ENCODE data around the gene SUSD2.
A peak's percentile ranks its signal among the peaks of the same experiment; 100 is the strongest.
"Not testable (repeated sequence)": the region's sequence is repeated elsewhere in the genome, so short reads cannot be mapped to it uniquely, and the experiment has no call there.

Gene SUSD2

GRCh38 chr22:24207264-24208011 is 26.2 kb downstream of the SUSD2 start:
- Histone ChIP-seq H3K27me3 (ENCODE audit: insufficient read depth, low read length) (no peaks in the 10 kb centered on the region), H2AFZ (ENCODE audit: low read length, unreplicated experiment) (no peak overlapping the region), H3K4me3 (ENCODE audit: low read depth, low read length) (peak overlapping the region; percentile 42; the same call in 1 of the 2 replicates), H3K79me2 (ENCODE audit: control insufficient read depth, insufficient read depth, low read length, unreplicated experiment) (no peaks in the 10 kb centered on the region), H3K4me1 (ENCODE audit: control insufficient read depth, insufficient read depth, low read length, unreplicated experiment) (peaks cover 38% of the 10 kb centered on the region), H3K27ac (ENCODE audit: low read depth, low read length) (peak overlapping the region; percentile 100), H3K36me3 (ENCODE audit: insufficient read depth, low read length) (no peaks in the 10 kb centered on the region)

- Histone ChIP-seq H3K36me3 (ENCODE audit: insufficient read depth, low read length) (no peaks in the 10 kb centered on the region), H3K27me3 (ENCODE audit: insufficient read depth, low read length) (no peaks in the 10 kb centered on the region), H3K79me2 (ENCODE audit: control insufficient read depth, insufficient read depth, low read length, unreplicated experiment) (no peaks in the 10 kb centered on the region), H2AFZ (ENCODE audit: low read length, unreplicated experiment) (no peak overlapping the region), H3K27ac (ENCODE audit: low read depth, low read length) (peak overlapping the region; percentile 100), H3K4me1 (ENCODE audit: control insufficient read depth, insufficient read depth, low read length, unreplicated experiment) (peaks cover 38% of the 10 kb centered on the region), H3K4me3 (ENCODE audit: low read depth, low read length) (no peak overlapping the region)
Measured at GRCh38 chr22:24208012-24208749, 26.9 kb downstream of the SUSD2 start.

- Histone ChIP-seq H3K79me2 (ENCODE audit: control insufficient read depth, insufficient read depth, low read length, unreplicated experiment) (no peaks in the 10 kb centered on the region), H3K4me3 (ENCODE audit: low read depth, low read length) (no peak overlapping the region), H2AFZ (ENCODE audit: low read length, unreplicated experiment) (no peak overlapping the region), H3K4me1 (ENCODE audit: control insufficient read depth, insufficient read depth, low read length, unreplicated experiment) (peaks cover 38% of the 10 kb centered on the region), H3K27ac (ENCODE audit: low read depth, low read length) (peak overlapping the region; percentile 100), H3K36me3 (ENCODE audit: insufficient read depth, low read length) (no peaks in the 10 kb centered on the region), H3K27me3 (ENCODE audit: insufficient read depth, low read length) (no peaks in the 10 kb centered on the region)
Measured at GRCh38 chr22:24209016-24209415, 27.7 kb downstream of the SUSD2 start.

GRCh38 chr22:24209687-24210086 is 28.4 kb downstream of the SUSD2 start:
- peak overlapping the region; percentile 100 for H3K27ac ChIP-seq (ENCODE audit: low read depth, low read length)
- peaks cover 38% of the 10 kb centered on the region for H3K4me1 ChIP-seq (ENCODE audit: control insufficient read depth, insufficient read depth, low read length, unreplicated experiment)
- no peak overlapping the region for H3K4me3 ChIP-seq (ENCODE audit: low read depth, low read length)
- H3K79me2 ChIP-seq (ENCODE audit: control insufficient read depth, insufficient read depth, low read length, unreplicated experiment) = no peaks in the 10 kb centered on the region
- H3K36me3 ChIP-seq (ENCODE audit: insufficient read depth, low read length) = no peaks in the 10 kb centered on the region
- H2AFZ ChIP-seq (ENCODE audit: low read length, unreplicated experiment) = no peak overlapping the region
- H3K27me3 ChIP-seq (ENCODE audit: insufficient read depth, low read length) = no peaks in the 10 kb centered on the region

GRCh38 chr22:24210409-24210808 is 29.1 kb downstream of the SUSD2 start:
- H3K79me2 ChIP-seq (ENCODE audit: control insufficient read depth, insufficient read depth, low read length, unreplicated experiment); H3K4me3 ChIP-seq (ENCODE audit: low read depth, low read length); H3K36me3 ChIP-seq (ENCODE audit: insufficient read depth, low read length); H3K27me3 ChIP-seq (ENCODE audit: insufficient read depth, low read length); H3K27ac ChIP-seq (ENCODE audit: low read depth, low read length); H2AFZ ChIP-seq (ENCODE audit: low read length, unreplicated experiment): not testable (repeated sequence)
- peaks cover 36% of the 10 kb centered on the region for H3K4me1 ChIP-seq (ENCODE audit: control insufficient read depth, insufficient read depth, low read length, unreplicated experiment)

- peaks cover 26% of the 10 kb centered on the region for H3K4me1 ChIP-seq (ENCODE audit: control insufficient read depth, insufficient read depth, low read length, unreplicated experiment)
- H2AFZ ChIP-seq (ENCODE audit: low read length, unreplicated experiment); H3K4me3 ChIP-seq (ENCODE audit: low read depth, low read length); H3K79me2 ChIP-seq (ENCODE audit: control insufficient read depth, insufficient read depth, low read length, unreplicated experiment); H3K36me3 ChIP-seq (ENCODE audit: insufficient read depth, low read length); H3K27me3 ChIP-seq (ENCODE audit: insufficient read depth, low read length); H3K27ac ChIP-seq (ENCODE audit: low read depth, low read length): not testable (repeated sequence)
Measured at GRCh38 chr22:24211716-24212115, 30.4 kb downstream of the SUSD2 start.

- peaks cover 15% of the 10 kb centered on the region for H3K4me1 ChIP-seq (ENCODE audit: control insufficient read depth, insufficient read depth, low read length, unreplicated experiment)
- not testable (repeated sequence) for H3K4me3 ChIP-seq (ENCODE audit: low read depth, low read length); H2AFZ ChIP-seq (ENCODE audit: low read length, unreplicated experiment); H3K27me3 ChIP-seq (ENCODE audit: insufficient read depth, low read length); H3K79me2 ChIP-seq (ENCODE audit: control insufficient read depth, insufficient read depth, low read length, unreplicated experiment); H3K36me3 ChIP-seq (ENCODE audit: insufficient read depth, low read length); H3K27ac ChIP-seq (ENCODE audit: low read depth, low read length)
Measured at GRCh38 chr22:24213111-24213510, 31.8 kb downstream of the SUSD2 start.

- no peak overlapping the region for H2AFZ ChIP-seq (ENCODE audit: low read length, unreplicated experiment)
- no peaks in the 10 kb centered on the region for H3K27me3 ChIP-seq (ENCODE audit: insufficient read depth, low read length)
- H3K79me2 ChIP-seq (ENCODE audit: control insufficient read depth, insufficient read depth, low read length, unreplicated experiment) = no peaks in the 10 kb centered on the region
- H3K27ac ChIP-seq (ENCODE audit: low read depth, low read length) = no peak overlapping the region
- peaks cover 3% of the 10 kb centered on the region for H3K4me1 ChIP-seq (ENCODE audit: control insufficient read depth, insufficient read depth, low read length, unreplicated experiment)
- no peaks in the 10 kb centered on the region for H3K36me3 ChIP-seq (ENCODE audit: insufficient read depth, low read length)
- H3K4me3 ChIP-seq (ENCODE audit: low read depth, low read length) = no peak overlapping the region
Measured at GRCh38 chr22:24214467-24215285, 33.4 kb downstream of the SUSD2 start.

GRCh38 chr22:24216541-24217209 is 35.4 kb downstream of the SUSD2 start:
- Histone ChIP-seq H3K79me2 (ENCODE audit: control insufficient read depth, insufficient read depth, low read length, unreplicated experiment) (no peaks in the 10 kb centered on the region), H3K4me3 (ENCODE audit: low read depth, low read length) (no peak overlapping the region), H3K27me3 (ENCODE audit: insufficient read depth, low read length) (no peaks in the 10 kb centered on the region), H3K27ac (ENCODE audit: low read depth, low read length) (no peak overlapping the region), H2AFZ (ENCODE audit: low read length, unreplicated experiment) (no peak overlapping the region), H3K4me1 (ENCODE audit: control insufficient read depth, insufficient read depth, low read length, unreplicated experiment) (no peaks in the 10 kb centered on the region), H3K36me3 (ENCODE audit: insufficient read depth, low read length) (no peaks in the 10 kb centered on the region)

- Histone ChIP-seq H3K27me3 (ENCODE audit: insufficient read depth, low read length) (no peaks in the 10 kb centered on the region), H2AFZ (ENCODE audit: low read length, unreplicated experiment) (no peak overlapping the region), H3K27ac (ENCODE audit: low read depth, low read length) (no peak overlapping the region), H3K79me2 (ENCODE audit: control insufficient read depth, insufficient read depth, low read length, unreplicated experiment) (no peaks in the 10 kb centered on the region), H3K4me3 (ENCODE audit: low read depth, low read length) (no peak overlapping the region), H3K36me3 (ENCODE audit: insufficient read depth, low read length) (no peaks in the 10 kb centered on the region), H3K4me1 (ENCODE audit: control insufficient read depth, insufficient read depth, low read length, unreplicated experiment) (no peaks in the 10 kb centered on the region)
Measured at GRCh38 chr22:24217384-24217783, 36.1 kb downstream of the SUSD2 start.

Data from ACC112 (cell line).